Measurements from ENCODE around the gene NECTIN2.
"Not testable (repeated sequence)": the region's sequence is repeated elsewhere in the genome, so short reads cannot be mapped to it uniquely, and the experiment has no call there.

The NECTIN2 gene

GRCh38 chr19:44908836-44909261, 62.8 kb downstream of the NECTIN2 start:
- peaks cover 8% of the 10 kb centered on the region for H3K36me3 ChIP-seq (ENCODE audit: control insufficient read depth, low read length)
- no peak overlapping the region for H3K4me2 ChIP-seq (ENCODE audit: low read length)
- no peak overlapping the region for H3K4me3 ChIP-seq (ENCODE audit: low read length)
- H3K79me2 ChIP-seq (ENCODE audit: control insufficient read depth, low read length), result no peaks in the 10 kb centered on the region
- peaks cover 10% of the 10 kb centered on the region for H3K4me1 ChIP-seq (ENCODE audit: control insufficient read depth, low read length)
- peaks cover 20% of the 10 kb centered on the region for H3K27me3 ChIP-seq (ENCODE audit: control insufficient read depth, low read length)
- H3K27ac ChIP-seq (ENCODE audit: low read depth, low read length), result no peak overlapping the region
- TF ChIP-seq CTCF (IDR thresholded peaks at IDR 0.05; ENCODE audit: low read depth, low read length, poor library complexity, severe bottlenecking) (no peak), EZH2phosphoT487 (IDR thresholded peaks at IDR 0.05; ENCODE audit: borderline replicate concordance, low read length) (no peak)
- H3K9me2 ChIP-seq (replicated peaks; ENCODE audit: control insufficient read depth, low read length), result no peaks in the 10 kb centered on the region
- H4K20me1 ChIP-seq (ENCODE audit: control insufficient read depth, insufficient read depth, low read depth, low read length), result peaks cover 9% of the 10 kb centered on the region; the same call in 1 of the 2 replicates
- H3K9me3 ChIP-seq (ENCODE audit: control insufficient read depth, insufficient read depth, low read length), result no peaks in the 10 kb centered on the region
- no peaks in the 10 kb centered on the region for H3F3A ChIP-seq (ENCODE audit: control insufficient read depth, insufficient read depth)

GRCh38 chr19:44909775-44910174, 63.7 kb downstream of the NECTIN2 start:
- Histone ChIP-seq H3K27me3 (ENCODE audit: control insufficient read depth, low read length) (peaks cover 24% of the 10 kb centered on the region), H3K9me3 (ENCODE audit: control insufficient read depth, insufficient read depth, low read length) (no peaks in the 10 kb centered on the region), H3K4me1 (ENCODE audit: control insufficient read depth, low read length) (peaks cover 17% of the 10 kb centered on the region), H3K27ac (ENCODE audit: low read depth, low read length) (no peak overlapping the region), H3F3A (ENCODE audit: control insufficient read depth, insufficient read depth) (no peaks in the 10 kb centered on the region), H3K79me2 (ENCODE audit: control insufficient read depth, low read length) (no peaks in the 10 kb centered on the region), H3K4me3 (ENCODE audit: low read length) (no peak overlapping the region), H3K36me3 (ENCODE audit: control insufficient read depth, low read length) (no peaks in the 10 kb centered on the region), H4K20me1 (ENCODE audit: control insufficient read depth, insufficient read depth, low read depth, low read length) (no peaks in the 10 kb centered on the region), H3K4me2 (ENCODE audit: low read length) (no peak overlapping the region), H3K9me2 (replicated peaks; ENCODE audit: control insufficient read depth, low read length) (no peaks in the 10 kb centered on the region)
- TF ChIP-seq CTCF (IDR thresholded peaks at IDR 0.05; ENCODE audit: low read depth, low read length, poor library complexity, severe bottlenecking) (no peak), EZH2phosphoT487 (IDR thresholded peaks at IDR 0.05; ENCODE audit: borderline replicate concordance, low read length) (no peak)

GRCh38 chr19:44911896-44912295, 65.8 kb downstream of the NECTIN2 start:
- not testable (repeated sequence) for H3K4me1 ChIP-seq (ENCODE audit: control insufficient read depth, low read length); H3K9me3 ChIP-seq (ENCODE audit: control insufficient read depth, insufficient read depth, low read length); H3K79me2 ChIP-seq (ENCODE audit: control insufficient read depth, low read length); H3K36me3 ChIP-seq (ENCODE audit: control insufficient read depth, low read length); H3K4me2 ChIP-seq (ENCODE audit: low read length); H3K27ac ChIP-seq (ENCODE audit: low read depth, low read length); H3F3A ChIP-seq (ENCODE audit: control insufficient read depth, insufficient read depth); H4K20me1 ChIP-seq (ENCODE audit: control insufficient read depth, insufficient read depth, low read depth, low read length); H3K4me3 ChIP-seq (ENCODE audit: low read length); H3K9me2 ChIP-seq (replicated peaks; ENCODE audit: control insufficient read depth, low read length)
- H3K27me3 ChIP-seq (ENCODE audit: control insufficient read depth, low read length), result peaks cover 10% of the 10 kb centered on the region; the same call in 1 of the 2 replicates

- Histone ChIP-seq H3F3A (ENCODE audit: control insufficient read depth, insufficient read depth) (no peaks in the 10 kb centered on the region), H4K20me1 (ENCODE audit: control insufficient read depth, insufficient read depth, low read depth, low read length) (no peaks in the 10 kb centered on the region), H3K4me3 (ENCODE audit: low read length) (no peak overlapping the region), H3K9me3 (ENCODE audit: control insufficient read depth, insufficient read depth, low read length) (no peaks in the 10 kb centered on the region), H3K36me3 (ENCODE audit: control insufficient read depth, low read length) (no peaks in the 10 kb centered on the region), H3K27ac (ENCODE audit: low read depth, low read length) (no peak overlapping the region), H3K27me3 (ENCODE audit: control insufficient read depth, low read length) (peaks cover 10% of the 10 kb centered on the region; the same call in 1 of the 2 replicates), H3K4me1 (ENCODE audit: control insufficient read depth, low read length) (peaks cover 7% of the 10 kb centered on the region), H3K4me2 (ENCODE audit: low read length) (no peak overlapping the region), H3K79me2 (ENCODE audit: control insufficient read depth, low read length) (no peaks in the 10 kb centered on the region), H3K9me2 (replicated peaks; ENCODE audit: control insufficient read depth, low read length) (no peaks in the 10 kb centered on the region)
- TF ChIP-seq CTCF (IDR thresholded peaks at IDR 0.05; ENCODE audit: low read depth, low read length, poor library complexity, severe bottlenecking) (no peak), EZH2phosphoT487 (IDR thresholded peaks at IDR 0.05; ENCODE audit: borderline replicate concordance, low read length) (no peak)
Measured at GRCh38 chr19:44912854-44913253, 66.8 kb downstream of the NECTIN2 start.

- not testable (repeated sequence) for H3K27ac ChIP-seq (ENCODE audit: low read depth, low read length); H4K20me1 ChIP-seq (ENCODE audit: control insufficient read depth, insufficient read depth, low read depth, low read length); H3K9me3 ChIP-seq (ENCODE audit: control insufficient read depth, insufficient read depth, low read length); H3F3A ChIP-seq (ENCODE audit: control insufficient read depth, insufficient read depth); H3K36me3 ChIP-seq (ENCODE audit: control insufficient read depth, low read length); H3K4me1 ChIP-seq (ENCODE audit: control insufficient read depth, low read length); H3K9me2 ChIP-seq (replicated peaks; ENCODE audit: control insufficient read depth, low read length); H3K79me2 ChIP-seq (ENCODE audit: control insufficient read depth, low read length)
- peak overlapping the region; percentile 91 for H3K4me2 ChIP-seq (ENCODE audit: low read length)
- peak overlapping the region; percentile 69 for H3K4me3 ChIP-seq (ENCODE audit: low read length)
- peaks cover 10% of the 10 kb centered on the region; the same call in 1 of the 2 replicates for H3K27me3 ChIP-seq (ENCODE audit: control insufficient read depth, low read length)
Measured at GRCh38 chr19:44913512-44914432, 67.7 kb downstream of the NECTIN2 start.
